ENCODE measurements around the gene SORBS2.

The SORBS2 gene

GRCh38 chr4:185671066-185671465, 140.9 kb downstream of the SORBS2 start:
- Histone ChIP-seq H3K4me3 (ENCODE audit: low read depth, low read length) (no peak overlapping the region), H3K36me3 (replicated peaks) (peaks cover 7% of the 10 kb centered on the region), H3K27ac (no peak overlapping the region), H3K27me3 (replicated peaks) (no peaks in the 10 kb centered on the region)
- TF ChIP-seq CTCF (IDR thresholded peaks at IDR 0.05; ENCODE audit: low read depth, low read length, missing control alignments), result no peak
- in situ Hi-C loops (cut with HindIII; ENCODE audit: low pct_ligation_motif_present, low sequenced_read_pairs), result loop anchor here (25.0 kb wide), 1 partner anchor 341 kb away; no protein-coding TSS in a partner anchor
- DNase-seq, result no peak

- TF ChIP-seq CTCF (IDR thresholded peaks at IDR 0.05; ENCODE audit: low read depth, low read length, missing control alignments), result no peak
- no peak overlapping the region for H3K27ac ChIP-seq
- in situ Hi-C loops (cut with HindIII; ENCODE audit: low pct_ligation_motif_present, low sequenced_read_pairs), result loop anchor here (25.0 kb wide), 1 partner anchor 343 kb away; no protein-coding TSS in a partner anchor
- no peaks in the 10 kb centered on the region for H3K27me3 ChIP-seq (replicated peaks)
- peaks cover 7% of the 10 kb centered on the region for H3K36me3 ChIP-seq (replicated peaks)
- no peak for DNase-seq
- no peak overlapping the region for H3K4me3 ChIP-seq (ENCODE audit: low read depth, low read length)
Measured at GRCh38 chr4:185669288-185669687, 142.7 kb downstream of the SORBS2 start.

GRCh38 chr4:185666156-185666555, 145.8 kb downstream of the SORBS2 start:
- in situ Hi-C loops (cut with HindIII; ENCODE audit: low pct_ligation_motif_present, low sequenced_read_pairs), result loop anchor here (25.0 kb wide), 1 partner anchor 346 kb away; no protein-coding TSS in a partner anchor
- Histone ChIP-seq H3K4me3 (ENCODE audit: low read depth, low read length) (no peak overlapping the region), H3K27me3 (replicated peaks) (no peaks in the 10 kb centered on the region), H3K27ac (no peak overlapping the region), H3K36me3 (replicated peaks) (peaks cover 15% of the 10 kb centered on the region)
- DNase-seq, result no peak
- TF ChIP-seq CTCF (IDR thresholded peaks at IDR 0.05; ENCODE audit: low read depth, low read length, missing control alignments), result no peak

GRCh38 chr4:185665655-185666054, 146.3 kb downstream of the SORBS2 start:
- H3K4me3 ChIP-seq (ENCODE audit: low read depth, low read length), result no peak overlapping the region
- in situ Hi-C loops (cut with HindIII; ENCODE audit: low pct_ligation_motif_present, low sequenced_read_pairs), result loop anchor here (25.0 kb wide), 1 partner anchor 347 kb away; no protein-coding TSS in a partner anchor
- no peaks in the 10 kb centered on the region for H3K27me3 ChIP-seq (replicated peaks)
- H3K36me3 ChIP-seq (replicated peaks), result peaks cover 16% of the 10 kb centered on the region
- DNase-seq, result no peak
- no peak for TF ChIP-seq CTCF (IDR thresholded peaks at IDR 0.05; ENCODE audit: low read depth, low read length, missing control alignments)
- H3K27ac ChIP-seq, result no peak overlapping the region

- in situ Hi-C loops (cut with HindIII; ENCODE audit: low pct_ligation_motif_present, low sequenced_read_pairs), result loop anchor here (25.0 kb wide), 1 partner anchor 348 kb away; no protein-coding TSS in a partner anchor
- Histone ChIP-seq H3K36me3 (replicated peaks) (peaks cover 25% of the 10 kb centered on the region), H3K4me3 (ENCODE audit: low read depth, low read length) (no peak overlapping the region), H3K27ac (no peak overlapping the region), H3K27me3 (replicated peaks) (no peaks in the 10 kb centered on the region)
- no peak for DNase-seq
- no peak for TF ChIP-seq CTCF (IDR thresholded peaks at IDR 0.05; ENCODE audit: low read depth, low read length, missing control alignments)
Measured at GRCh38 chr4:185664481-185664880, 147.5 kb downstream of the SORBS2 start.

Measured in brain microvascular endothelial cell (primary cell).